ENCODE results near the gene MSL3.

The MSL3 gene

GRCh38 chrX:11751261-11751660, 6.8 kb upstream of the MSL3 start:
- DNase-seq (ENCODE audit: low spot score in 2 of 2) (no peak), ATAC-seq (replicated peaks; ENCODE audit: extremely low read depth, poor library complexity, severe bottlenecking) (no peak)
- Mint-ChIP-seq H3K4me1 (no peaks in the 10 kb centered on the region), H3K36me3 (ENCODE audit: insufficient read depth) (peaks cover 5% of the 10 kb centered on the region), H3K9me3 (no peaks in the 10 kb centered on the region), H3K27ac (ENCODE audit: low read depth) (no peak overlapping the region), H3K4me3 (no peak overlapping the region), H3K27me3 (no peaks in the 10 kb centered on the region)

- Mint-ChIP-seq H3K27me3 (no peaks in the 10 kb centered on the region), H3K9me3 (no peaks in the 10 kb centered on the region), H3K4me1 (peaks cover 5% of the 10 kb centered on the region), H3K4me3 (no peak overlapping the region), H3K27ac (ENCODE audit: low read depth) (no peak overlapping the region), H3K36me3 (ENCODE audit: insufficient read depth) (peaks cover 5% of the 10 kb centered on the region)
- no peak for DNase-seq (ENCODE audit: low spot score in 2 of 2)
- no peak for ATAC-seq (replicated peaks; ENCODE audit: extremely low read depth, poor library complexity, severe bottlenecking)
These were observed 4.4 kb upstream of the MSL3 start for GRCh38 chrX:11753668-11754067.

GRCh38 chrX:11754958-11755645, 2.9 kb upstream of the MSL3 start:
- H3K9me3 Mint-ChIP-seq, result no peaks in the 10 kb centered on the region
- no peak for DNase-seq (ENCODE audit: low spot score in 2 of 2)
- no peak overlapping the region for H3K4me3 Mint-ChIP-seq
- ATAC-seq (replicated peaks; ENCODE audit: extremely low read depth, poor library complexity, severe bottlenecking), result no peak
- H3K36me3 Mint-ChIP-seq (ENCODE audit: insufficient read depth), result peaks cover 15% of the 10 kb centered on the region
- H3K4me1 Mint-ChIP-seq, result peaks cover 13% of the 10 kb centered on the region
- no peak overlapping the region for H3K27ac Mint-ChIP-seq (ENCODE audit: low read depth)
- H3K27me3 Mint-ChIP-seq, result no peaks in the 10 kb centered on the region

GRCh38 chrX:11755724-11756123, 2.3 kb upstream of the MSL3 start:
- DNase-seq (ENCODE audit: low spot score in 2 of 2) (no peak), ATAC-seq (replicated peaks; ENCODE audit: extremely low read depth, poor library complexity, severe bottlenecking) (no peak)
- Mint-ChIP-seq H3K4me1 (peaks cover 13% of the 10 kb centered on the region), H3K27me3 (no peaks in the 10 kb centered on the region), H3K36me3 (ENCODE audit: insufficient read depth) (peaks cover 17% of the 10 kb centered on the region), H3K4me3 (no peak overlapping the region), H3K27ac (ENCODE audit: low read depth) (no peak overlapping the region), H3K9me3 (no peaks in the 10 kb centered on the region)

GRCh38 chrX:11756354-11757318, 1.4 kb upstream of the MSL3 start:
- Mint-ChIP-seq H3K27me3 (no peaks in the 10 kb centered on the region), H3K4me3 (peak overlapping the region; percentile 66), H3K27ac (ENCODE audit: low read depth) (no peak overlapping the region), H3K36me3 (ENCODE audit: insufficient read depth) (peaks cover 22% of the 10 kb centered on the region), H3K9me3 (no peaks in the 10 kb centered on the region), H3K4me1 (peaks cover 17% of the 10 kb centered on the region)
- no peak for DNase-seq (ENCODE audit: low spot score in 2 of 2)
- no peak for ATAC-seq (replicated peaks; ENCODE audit: extremely low read depth, poor library complexity, severe bottlenecking)

GRCh38 chrX:11757397-11757718, 679 bp upstream of the MSL3 start:
- peaks cover 29% of the 10 kb centered on the region for H3K36me3 Mint-ChIP-seq (ENCODE audit: insufficient read depth)
- DNase-seq (ENCODE audit: low spot score in 2 of 2) (no peak), ATAC-seq (replicated peaks; ENCODE audit: extremely low read depth, poor library complexity, severe bottlenecking) (no peak)
- no peak overlapping the region for H3K27ac Mint-ChIP-seq (ENCODE audit: low read depth)
- H3K4me1 Mint-ChIP-seq, result peaks cover 22% of the 10 kb centered on the region
- no peaks in the 10 kb centered on the region for H3K27me3 Mint-ChIP-seq
- H3K9me3 Mint-ChIP-seq, result no peaks in the 10 kb centered on the region
- peak overlapping the region; percentile 66 for H3K4me3 Mint-ChIP-seq

GRCh38 chrX:11758400-11759171, 549 bp downstream of the MSL3 start:
- Mint-ChIP-seq H3K4me3 (peak overlapping the region; percentile 91), H3K9me3 (no peaks in the 10 kb centered on the region), H3K36me3 (ENCODE audit: insufficient read depth) (peaks cover 37% of the 10 kb centered on the region)

GRCh38 chrX:11759172-11759460, 1.1 kb downstream of the MSL3 start:
- no peak for ATAC-seq (replicated peaks; ENCODE audit: extremely low read depth, poor library complexity, severe bottlenecking)
- Mint-ChIP-seq H3K9me3 (no peaks in the 10 kb centered on the region), H3K36me3 (ENCODE audit: insufficient read depth) (peaks cover 41% of the 10 kb centered on the region), H3K27me3 (no peaks in the 10 kb centered on the region), H3K4me1 (peaks cover 29% of the 10 kb centered on the region), H3K27ac (ENCODE audit: low read depth) (peak overlapping the region; percentile 96), H3K4me3 (peak overlapping the region; percentile 91)
- DNase-seq (ENCODE audit: low spot score in 2 of 2), result no peak

More at GRCh38 chrX:11758400-11759171, 549 bp downstream of the MSL3 start:
- H3K4me1 Mint-ChIP-seq, result peaks cover 24% of the 10 kb centered on the region
- ATAC-seq (replicated peaks; ENCODE audit: extremely low read depth, poor library complexity, severe bottlenecking) (peak; percentile 50), DNase-seq (ENCODE audit: low spot score in 2 of 2) (peak; percentile 72 to 79)
- H3K27me3 Mint-ChIP-seq, result no peaks in the 10 kb centered on the region
- peak overlapping the region; percentile 96 for H3K27ac Mint-ChIP-seq (ENCODE audit: low read depth)

- DNase-seq (ENCODE audit: low spot score in 2 of 2) (peak; percentile 28 to 52), ATAC-seq (replicated peaks; ENCODE audit: extremely low read depth, poor library complexity, severe bottlenecking) (peak; percentile 80)
- peaks cover 44% of the 10 kb centered on the region for H3K36me3 Mint-ChIP-seq (ENCODE audit: insufficient read depth)
- peaks cover 35% of the 10 kb centered on the region for H3K4me1 Mint-ChIP-seq
- no peaks in the 10 kb centered on the region for H3K27me3 Mint-ChIP-seq
- peak overlapping the region; percentile 96 for H3K27ac Mint-ChIP-seq (ENCODE audit: low read depth)
- peak overlapping the region; percentile 91 for H3K4me3 Mint-ChIP-seq
- H3K9me3 Mint-ChIP-seq, result no peaks in the 10 kb centered on the region
These were observed 1.6 kb downstream of the MSL3 start for GRCh38 chrX:11759461-11760311.

GRCh38 chrX:11760958-11761357, 2.9 kb downstream of the MSL3 start:
- peak overlapping the region; percentile 55 for H3K27ac Mint-ChIP-seq (ENCODE audit: low read depth)
- peak overlapping the region; percentile 91 for H3K4me3 Mint-ChIP-seq
- H3K9me3 Mint-ChIP-seq, result no peaks in the 10 kb centered on the region
- no peaks in the 10 kb centered on the region for H3K27me3 Mint-ChIP-seq
- DNase-seq (ENCODE audit: low spot score in 2 of 2) (no peak), ATAC-seq (replicated peaks; ENCODE audit: extremely low read depth, poor library complexity, severe bottlenecking) (no peak)
- peaks cover 40% of the 10 kb centered on the region for H3K4me1 Mint-ChIP-seq
- peaks cover 50% of the 10 kb centered on the region for H3K36me3 Mint-ChIP-seq (ENCODE audit: insufficient read depth)

GRCh38 chrX:11764602-11765067, 6.6 kb downstream of the MSL3 start:
- Mint-ChIP-seq H3K4me1 (peaks cover 42% of the 10 kb centered on the region), H3K27ac (ENCODE audit: low read depth) (peak overlapping the region; percentile 85)

GRCh38 chrX:11765449-11765848, 7.4 kb downstream of the MSL3 start:
- H3K4me3 Mint-ChIP-seq, result peak overlapping the region; percentile 71
- no peaks in the 10 kb centered on the region for H3K27me3 Mint-ChIP-seq
- H3K27ac Mint-ChIP-seq (ENCODE audit: low read depth), result peak overlapping the region; percentile 85
- H3K36me3 Mint-ChIP-seq (ENCODE audit: insufficient read depth), result peaks cover 68% of the 10 kb centered on the region
- no peaks in the 10 kb centered on the region for H3K9me3 Mint-ChIP-seq
- H3K4me1 Mint-ChIP-seq, result peaks cover 41% of the 10 kb centered on the region
- ATAC-seq (replicated peaks; ENCODE audit: extremely low read depth, poor library complexity, severe bottlenecking), result no peak
- DNase-seq (ENCODE audit: low spot score in 2 of 2), result no peak

More at GRCh38 chrX:11764602-11765067, 6.6 kb downstream of the MSL3 start:
- ATAC-seq (replicated peaks; ENCODE audit: extremely low read depth, poor library complexity, severe bottlenecking) (no peak), DNase-seq (ENCODE audit: low spot score in 2 of 2) (no peak)
- H3K36me3 Mint-ChIP-seq (ENCODE audit: insufficient read depth), result peaks cover 67% of the 10 kb centered on the region
- peak overlapping the region; percentile 71 for H3K4me3 Mint-ChIP-seq
- H3K9me3 Mint-ChIP-seq, result no peaks in the 10 kb centered on the region
- H3K27me3 Mint-ChIP-seq, result no peaks in the 10 kb centered on the region

Measured in central memory CD8-positive, alpha-beta T cell (primary cell).